Duodenal mucosa (tissue), 2 donors: ENCODE measurements around the gene OR4K13.

Experiments used
- H3K27ac ChIP-seq: one replicate; pipeline ENCODE4 v1.7.0; 2013; ENCODE audit warnings: low read depth, low read length
- H3K27me3 ChIP-seq, 2 donors: one replicate each; pipeline ENCODE4 v1.7.0; 2013; ENCODE audit warnings: low read length in 2 of 2, control low read depth in 1 of 2; ENCODE audit not compliant: insufficient read depth in 2 of 2, control insufficient read depth in 1 of 2
- H3K36me3 ChIP-seq, 2 donors: one replicate each; pipeline ENCODE4 v1.7.0; 2013; ENCODE audit warnings: low read length in 2 of 2, control low read depth in 1 of 2; ENCODE audit not compliant: insufficient read depth in 2 of 2, control insufficient read depth in 1 of 2
- H3K4me1 ChIP-seq, 2 donors: one replicate each; pipeline ENCODE4 v1.7.0; 2013; ENCODE audit warnings: low read length in 2 of 2, control low read depth in 1 of 2; ENCODE audit not compliant: insufficient read depth in 2 of 2, control insufficient read depth in 1 of 2
- H3K4me3 ChIP-seq, 2 donors: one replicate each; pipeline ENCODE4 v1.7.0; 2013; ENCODE audit warnings: low read length in 2 of 2, low read depth in 1 of 2
- H3K9ac ChIP-seq, 2 donors: one replicate each; pipeline ENCODE4 v1.7.0; 2013; ENCODE audit warnings: low read length in 2 of 2, low read depth in 1 of 2
- H3K9me3 ChIP-seq, 2 donors: one replicate each; pipeline ENCODE4 v1.7.0; 2013; ENCODE audit warnings: low read length in 2 of 2, control low read depth in 1 of 2; ENCODE audit not compliant: control insufficient read depth in 1 of 2

OR4K13 gene

DNA sequence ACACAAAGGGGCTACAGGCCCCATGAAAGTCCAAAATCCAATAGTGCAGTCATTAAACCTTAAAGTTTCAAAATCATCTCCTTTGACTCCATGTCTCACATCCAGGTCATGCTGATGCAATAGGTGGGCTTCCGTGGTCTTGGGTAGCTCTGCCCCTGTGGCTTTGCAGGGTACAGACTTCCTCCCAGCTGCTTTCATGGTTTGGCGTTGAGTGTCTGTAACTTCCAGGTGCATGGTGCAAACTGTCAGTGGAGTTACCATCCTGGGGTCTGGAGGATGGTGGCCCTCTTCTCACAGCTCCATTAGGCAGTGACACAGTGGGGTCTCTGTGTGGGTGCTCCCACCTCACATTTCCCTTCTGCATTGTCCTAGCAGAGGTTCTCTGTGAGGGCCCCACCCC, 42.4 kb downstream of the OR4K13 start:
- Histone ChIP-seq H3K4me1 (no peaks in the 10 kb centered on the region), H3K36me3 (no peaks in the 10 kb centered on the region), H3K27ac (no peak overlapping the region), H3K9ac (no peak overlapping the region), H3K27me3 (no peaks in the 10 kb centered on the region), H3K4me3 (no peak overlapping the region), H3K9me3 (peaks cover 3 to 7% of the 10 kb centered on the region in 2 donors)
